Heart right ventricle (tissue), 16 donors: Measurements from ENCODE around the gene FMO4. TPM values are rescaled to one million over a fixed set of nuclear protein-coding genes. Genes with fewer than 3 reads are reported as not detected.
"Not testable (repeated sequence)": the region's sequence is repeated elsewhere in the genome, so short reads cannot be mapped to it uniquely, and the experiment has no call there.

Experiments used
- ATAC-seq, 8 donors: fragments of 200-7000 bp; cut with Tn5 transposase; one replicate each; pipeline ENCODE4 v1.9.1; 2020; ENCODE audit warnings: mild to moderate bottlenecking in 8 of 8, moderate library complexity in 8 of 8, moderate number of reproducible peaks in 1 of 8
- DNase-seq, 2 donors: peaks; one replicate each; pipeline ENCODE4 v3.0.0-alpha.2; 2020
- H3K27ac ChIP-seq, 10 donors: fragments of 200-600 bp; sonication (generic) in 2 of 10; one replicate each; pipeline versions ENCODE4 v1.5.0 to v1.8.0; 2020 to 2022; ENCODE audit warnings: mild to moderate bottlenecking in 3 of 10
- H3K27me3 ChIP-seq, 7 donors: fragments of 200-600 bp; one replicate each; pipeline ENCODE4 v1.8.0; 2021 to 2022; ENCODE audit warnings: mild to moderate bottlenecking in 2 of 7
- H3K36me3 ChIP-seq, 9 donors: fragments of 200-600 bp; sonication (generic) in 1 of 9; one replicate each; pipeline versions ENCODE4 v1.5.0 to v1.8.0; 2020 to 2022; ENCODE audit warnings: mild to moderate bottlenecking in 2 of 9
- H3K4me1 ChIP-seq, 9 donors: fragments of 200-600 bp; sonication (generic) in 1 of 9; one replicate each; pipeline versions ENCODE4 v1.5.0 to v1.8.0; 2020 to 2022; ENCODE audit warnings: mild to moderate bottlenecking in 4 of 9
- H3K4me3 ChIP-seq, 10 donors: fragments of 200-600 bp; sonication (generic) in 2 of 10; one replicate each; pipeline versions ENCODE4 v1.5.0 to v1.8.0; 2020 to 2022; ENCODE audit warnings: mild to moderate bottlenecking in 7 of 10, moderate library complexity in 2 of 10
- H3K9me3 ChIP-seq, 11 donors: fragments of 200-600 bp in 10 of 11; sonication (generic) in 2 of 11; one replicate each; pipeline versions ENCODE4 v1.5.0 to v1.8.0; 2013 to 2022; ENCODE audit warnings: mild to moderate bottlenecking in 2 of 11, control low read depth in 1 of 11, moderate library complexity in 1 of 11
- WGBS, 2 donors: extraction: QIAGEN DNeasy Blood & Tissue Kit; methylation state at CpG; one replicate each; pipeline ENCODE4 v1.1.7; 2013; ENCODE audit warnings: inconsistent platforms in 1 of 2; 5-methylcytosine and 5-hydroxymethylcytosine counted together
- intact Hi-C, 10 donors: fragments of 100-400 bp; cut with DNase I; formaldehyde crosslinking; loops; one replicate each; pipeline versions ENCODE4 v1.11.1 to v1.14.2; 2022
- polyA plus RNA-seq, 2 donors: library from polyadenylated mRNA; stranded (reverse); fragments of 200-250 nt; gene quantifications; one replicate each; pipeline ENCODE4 v1.2.3, GENCODE V29; 2013
- total RNA-seq, 10 donors: library from RNA; stranded (reverse); fragmentation: NEBNext Ultra II Directional in 3 of 10; extraction: Animal tissue kit (Norgen Biotek cat#: 25700) in 3 of 10; gene quantifications; one replicate each; pipeline versions ENCODE4 v1.2.1 to v1.2.4, GENCODE V29; 2021 to 2023
- TF ChIP-seq, protein P1 (sequence below), 9 donors: fragments of 200-600 bp; sonication (generic) in 2 of 9; IDR thresholded peaks; one replicate each; pipeline versions ENCODE4 v1.5.0 to v1.8.0; 2021 to 2022; ENCODE audit warnings: antibody characterized with exemption in 9 of 9, mild to moderate bottlenecking in 5 of 9, moderate library complexity in 1 of 9
- donor health status: Arrhythmogenic right ventricular cardiomyopathy.
- donor health status: ischemic (EF 13 %, LVEDD 7.1; RV severe dilation, severe dysfunction).
- donor health status: healthy with polysubstance abuse.
- donor health status: DM: no; HTN: yes; CAD: no.
- donor health status: DM: no; HTN: no; CAD: no.
- donor health status: ischemic (EF 25% LVEDD 6.9; RV normal size, moderate dysfunction).
- donor health status: ischemic (EF 25% LVEDD 5.7; RV mildly dilated, moderate dysfunction).
- donor health status: healthy.
- donor health status: DM: yes; HTN: yes; CAD: no.
- donor health status: Ischemic cardiomyopathy.
- donor health status: ischemic (EF 35%, LVEDD 5.7; RV mildly dilated, moderate dysfunction).
- donor health status: nonischemic (EF 11% LVEDD 7.7; RV severe dilation, severe dysfunction).
- donor health status: DM: yes; HTN: yes; CAD: no.
- donor health status: PGD.
- donor health status: ischemic (EF 29% LVEDD 5.4; RV normal size, mild dysfunction).
- donor health status: nonischemic (EF 23%, LVEDD 6.1; RV moderate dilation, normal function).

Gene FMO4
- total and polyA plus RNA-seq, 12 donors = 1.7 to 8.7 (median 5.3) TPM

DNA sequence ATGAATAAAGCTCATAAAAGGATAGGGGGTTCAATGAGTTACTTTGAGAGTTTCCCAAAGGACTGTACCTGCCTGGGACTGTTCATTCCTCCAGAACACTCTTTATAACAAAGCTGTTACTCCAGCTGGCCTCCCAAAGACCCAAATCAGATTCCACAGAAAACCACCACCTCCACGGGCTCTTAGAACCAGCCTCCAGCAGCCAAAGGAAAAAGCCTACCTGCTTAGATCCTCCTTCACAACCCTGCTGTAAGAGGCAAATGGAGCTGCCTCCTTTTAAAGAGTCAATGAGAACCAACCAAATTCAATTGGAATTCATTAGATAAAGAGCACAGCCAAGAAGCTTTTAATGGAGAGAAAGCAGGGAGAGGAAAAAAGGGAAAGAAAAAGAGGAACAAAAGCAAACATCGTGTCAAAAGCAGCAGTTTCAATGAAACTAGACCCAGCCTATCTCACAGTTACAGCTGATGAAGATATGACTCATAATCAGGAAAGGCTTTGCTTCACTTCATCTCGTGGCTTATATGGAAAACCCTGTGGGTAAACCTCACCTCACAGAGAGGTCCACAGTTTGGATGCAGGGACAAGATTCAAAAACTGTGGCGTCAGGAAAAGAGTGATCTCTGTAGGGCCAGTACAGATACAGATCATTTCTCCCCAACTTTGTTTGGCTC lies 27.8 kb upstream of the FMO4 start:
- WGBS, 2 donors = 56 to 57% methylated on average over 4 of the region's 4 CpGs
- no peaks in the 10 kb centered on the region for H3K9me3 ChIP-seq

DNA sequence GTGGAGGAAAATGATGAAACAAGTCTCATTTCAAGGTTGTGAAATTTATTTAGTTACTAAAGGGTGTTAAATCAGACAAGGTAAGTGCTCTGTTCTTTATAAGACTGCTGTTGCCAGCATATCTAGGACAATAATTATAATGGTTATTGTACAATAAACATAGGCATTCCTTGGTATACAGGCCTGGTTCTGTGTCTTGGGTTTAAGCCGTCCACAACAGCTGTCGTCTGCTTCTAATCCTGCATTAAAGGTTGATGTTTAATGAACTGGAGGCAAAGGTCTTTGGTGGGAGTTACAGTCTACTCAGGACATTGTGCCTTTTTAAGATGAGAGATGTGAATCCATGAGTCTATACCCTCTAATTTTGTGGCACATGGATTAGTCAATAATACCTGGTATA lies 23.4 kb upstream of the FMO4 start:
- Histone ChIP-seq H3K27ac (no peak overlapping the region), H3K36me3 (no peaks in the 10 kb centered on the region), H3K4me1 (no peaks in the 10 kb centered on the region), H3K27me3 (peaks cover 0 to 3% (median 0%) of the 10 kb centered on the region in 7 donors), H3K4me3 (no peak overlapping the region), H3K9me3 (no peaks in the 10 kb centered on the region)
- ATAC-seq = no peak
- TF ChIP-seq, protein P1, sequence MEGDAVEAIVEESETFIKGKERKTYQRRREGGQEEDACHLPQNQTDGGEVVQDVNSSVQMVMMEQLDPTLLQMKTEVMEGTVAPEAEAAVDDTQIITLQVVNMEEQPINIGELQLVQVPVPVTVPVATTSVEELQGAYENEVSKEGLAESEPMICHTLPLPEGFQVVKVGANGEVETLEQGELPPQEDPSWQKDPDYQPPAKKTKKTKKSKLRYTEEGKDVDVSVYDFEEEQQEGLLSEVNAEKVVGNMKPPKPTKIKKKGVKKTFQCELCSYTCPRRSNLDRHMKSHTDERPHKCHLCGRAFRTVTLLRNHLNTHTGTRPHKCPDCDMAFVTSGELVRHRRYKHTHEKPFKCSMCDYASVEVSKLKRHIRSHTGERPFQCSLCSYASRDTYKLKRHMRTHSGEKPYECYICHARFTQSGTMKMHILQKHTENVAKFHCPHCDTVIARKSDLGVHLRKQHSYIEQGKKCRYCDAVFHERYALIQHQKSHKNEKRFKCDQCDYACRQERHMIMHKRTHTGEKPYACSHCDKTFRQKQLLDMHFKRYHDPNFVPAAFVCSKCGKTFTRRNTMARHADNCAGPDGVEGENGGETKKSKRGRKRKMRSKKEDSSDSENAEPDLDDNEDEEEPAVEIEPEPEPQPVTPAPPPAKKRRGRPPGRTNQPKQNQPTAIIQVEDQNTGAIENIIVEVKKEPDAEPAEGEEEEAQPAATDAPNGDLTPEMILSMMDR (IDR thresholded peaks at IDR 0.05) = no peak
- intact Hi-C loops = no loop called here
- DNase-seq = no peak
- 91 to 95% methylated on average over 2 of the region's 2 CpGs for WGBS, 2 donors

More for the DNA sequence above, 27.8 kb upstream of the FMO4 start:
- no peaks in the 10 kb centered on the region for H3K4me1 ChIP-seq
- no peak for DNase-seq
- H3K27ac ChIP-seq = no peak overlapping the region
- TF ChIP-seq, protein P1 (IDR thresholded peaks at IDR 0.05) = no peak
- ATAC-seq = no peak
- intact Hi-C loops = no loop called here
- H3K27me3 ChIP-seq = no peaks in the 10 kb centered on the region
- no peak overlapping the region for H3K4me3 ChIP-seq
- no peaks in the 10 kb centered on the region for H3K36me3 ChIP-seq

DNA sequence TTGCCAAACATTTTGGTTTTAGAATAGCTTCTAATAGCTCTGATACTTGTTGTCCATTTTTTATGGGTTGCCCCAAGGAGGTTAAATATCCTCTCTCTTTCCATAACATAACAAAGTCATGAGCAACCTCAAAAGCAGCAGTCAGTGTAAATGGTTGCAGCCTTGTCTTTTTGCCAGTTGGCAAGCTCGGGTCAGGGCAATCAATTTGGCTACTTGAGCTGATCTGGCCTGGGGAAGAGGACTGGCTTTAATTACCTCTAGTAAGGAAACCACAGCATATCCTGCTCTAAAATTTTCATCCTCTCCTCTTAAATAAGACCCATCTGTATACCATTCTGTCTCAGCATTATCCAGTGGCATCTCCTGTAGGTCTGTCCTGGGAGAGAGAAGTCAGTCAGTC lies 21.2 kb upstream of the FMO4 start:
- 74 to 85% methylated on average over 1 of the region's 1 CpG for WGBS, 2 donors

DNA sequence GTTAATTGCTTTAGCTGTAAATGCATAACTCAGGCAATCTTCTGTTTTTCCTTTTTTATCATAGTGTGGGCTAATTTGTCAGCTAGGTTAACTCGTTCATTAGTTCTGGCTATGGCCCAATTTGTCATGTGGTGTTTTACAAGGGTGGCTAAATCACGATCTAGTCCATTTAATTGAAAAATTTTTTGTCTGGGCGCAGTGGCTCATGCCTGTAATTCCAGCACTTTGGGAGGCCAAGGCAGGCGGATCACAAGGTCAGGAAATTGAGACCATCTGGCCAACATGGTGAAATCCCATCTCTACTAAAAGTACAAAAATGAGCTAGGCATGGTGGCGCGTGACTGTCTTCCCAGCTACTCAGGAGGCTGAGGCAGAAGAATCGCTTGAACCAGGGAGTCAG lies 18.6 kb upstream of the FMO4 start:
- intact Hi-C loops, H3K36me3 ChIP-seq, ATAC-seq, H3K27ac ChIP-seq, H3K4me1 ChIP-seq, H3K27me3 ChIP-seq, H3K4me3 ChIP-seq, DNase-seq: not testable (repeated sequence)
- 84 to 86% methylated on average over 7 of the region's 7 CpGs for WGBS, 2 donors
- H3K9me3 ChIP-seq = peaks cover 0 to 20% (median 9%) of the 10 kb centered on the region in 11 donors

More for the DNA sequence above, 21.2 kb upstream of the FMO4 start:
- Histone ChIP-seq H3K9me3 (no peaks in the 10 kb centered on the region), H3K4me3 (no peak overlapping the region), H3K4me1 (no peaks in the 10 kb centered on the region), H3K27ac (no peak overlapping the region), H3K27me3 (peaks cover 0 to 3% (median 0%) of the 10 kb centered on the region in 7 donors), H3K36me3 (no peaks in the 10 kb centered on the region)
- TF ChIP-seq, protein P1 (IDR thresholded peaks at IDR 0.05) = no peak
- DNase-seq = no peak
- ATAC-seq = no peak
- intact Hi-C loops = no loop called here

DNA sequence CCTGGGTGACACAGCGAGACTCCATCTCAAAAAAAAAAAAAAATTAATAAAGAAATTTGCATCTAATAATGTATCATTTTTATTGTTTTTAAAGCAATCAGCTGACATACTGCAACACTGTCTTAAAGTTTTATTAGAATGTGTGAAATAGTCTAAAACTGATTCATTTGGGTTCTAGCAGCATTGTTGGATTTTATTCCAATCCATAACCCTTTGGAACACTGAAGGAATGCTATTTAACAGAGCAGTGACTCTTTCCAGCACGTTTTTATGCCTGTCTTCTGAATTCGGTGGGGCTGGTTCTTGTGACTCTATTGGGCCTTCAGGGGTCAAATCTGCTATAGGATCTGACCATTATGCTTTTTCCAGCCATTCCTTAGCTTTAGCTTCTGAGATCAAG lies 18.2 kb upstream of the FMO4 start:
- H3K4me3 ChIP-seq = no peak overlapping the region
- WGBS, 2 donors = 82 to 89% methylated on average over 3 of the region's 3 CpGs
- no peaks in the 10 kb centered on the region for H3K4me1 ChIP-seq
- TF ChIP-seq, protein P1 (IDR thresholded peaks at IDR 0.05) = no peak
- H3K27ac ChIP-seq = no peak overlapping the region
- DNase-seq (no peak), ATAC-seq (no peak)
- intact Hi-C loops = no loop called here
- peaks cover 0 to 6% (median 0%) of the 10 kb centered on the region in 7 donors for H3K27me3 ChIP-seq
- no peaks in the 10 kb centered on the region for H3K36me3 ChIP-seq
- peaks cover 0 to 24% (median 12%) of the 10 kb centered on the region in 11 donors for H3K9me3 ChIP-seq
